K562 treated with DMSO at 1 percent for 24 hours (cell line): Measurements from ENCODE around the gene COL7A1. TPM values are rescaled to one million over a fixed set of nuclear protein-coding genes. Genes with fewer than 3 reads are reported as not detected.

ENCODE experiments used
- total RNA-seq: library from RNA; unstranded; fragments of 300-600 nt; gene quantifications from 2 replicates; pipeline ENCODE4 v1.2.3, GENCODE V29; 2022; ENCODE audit warnings: low read depth; ENCODE audit not compliant: insufficient read depth

COL7A1 gene
- total RNA-seq = 1.1 and 1.5 TPM in 2 replicates

GRCh38 chr3:48595075-48595525 lies at the start of gene COL7A1:
COL7A1 (minus strand) TSS chr3:48595329; CDS start chr3:48595159, 170 bp downstream.

DNA sequence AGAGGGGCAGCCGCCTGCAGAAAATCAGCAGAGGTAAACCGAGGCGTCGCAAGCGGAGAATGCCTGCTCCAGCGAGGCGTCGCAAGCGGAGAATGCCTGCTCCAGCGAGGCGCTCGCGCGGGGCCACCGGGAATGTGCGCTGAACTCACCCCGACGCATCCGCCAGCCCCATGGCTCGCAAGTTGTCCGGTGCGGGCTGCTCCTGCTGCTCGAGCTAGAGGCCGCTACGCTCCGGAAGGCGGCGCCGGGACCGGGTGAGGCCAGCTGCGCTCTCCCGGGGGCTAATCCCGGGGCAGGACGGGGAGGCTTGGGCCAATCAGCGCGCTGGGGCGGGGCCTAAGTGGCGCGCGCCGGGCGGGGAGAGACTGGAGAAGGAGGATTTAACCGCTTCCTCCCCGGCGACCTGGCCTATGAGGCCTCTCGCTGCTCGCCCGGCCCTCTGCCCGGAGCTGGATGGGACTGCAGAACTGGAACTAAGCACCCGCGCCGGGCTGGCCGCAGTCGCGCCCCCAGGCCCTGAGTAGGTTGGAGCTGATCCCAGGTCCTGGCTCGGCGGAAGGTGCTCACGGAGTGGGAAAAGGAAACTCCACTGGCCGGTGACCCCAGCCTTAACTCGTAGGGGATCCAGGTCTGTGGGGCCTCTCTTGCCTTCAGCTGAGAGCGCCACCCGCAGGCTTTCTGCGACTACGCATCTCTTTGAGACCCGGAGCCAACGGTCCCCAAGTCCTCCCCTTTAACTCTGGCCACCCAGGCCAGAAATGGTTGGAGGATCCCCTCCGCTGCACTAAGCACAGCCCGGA lies 40.3 kb upstream of the COL7A1 start, which contains the start of gene SLC26A6:
Gene SLC26A6, minus strand, starts transcription at position 240 of the 800 bp plus-strand sequence. Its CDS starts 68 bp downstream, at position 172.

GRCh38 chr3:48621461-48621869 lies 26.3 kb upstream of the COL7A1 start, which contains the start of gene TMEM89:
TMEM89 (minus strand) TSS chr3:48621769; CDS start chr3:48621756, 13 bp downstream.

GRCh38 chr3:48609088-48610005 lies 14.2 kb upstream of the COL7A1 start, which contains the start of gene UQCRC1:
UQCRC1 (minus strand) TSS chr3:48609646; CDS start chr3:48609620, 26 bp downstream.

DNA sequence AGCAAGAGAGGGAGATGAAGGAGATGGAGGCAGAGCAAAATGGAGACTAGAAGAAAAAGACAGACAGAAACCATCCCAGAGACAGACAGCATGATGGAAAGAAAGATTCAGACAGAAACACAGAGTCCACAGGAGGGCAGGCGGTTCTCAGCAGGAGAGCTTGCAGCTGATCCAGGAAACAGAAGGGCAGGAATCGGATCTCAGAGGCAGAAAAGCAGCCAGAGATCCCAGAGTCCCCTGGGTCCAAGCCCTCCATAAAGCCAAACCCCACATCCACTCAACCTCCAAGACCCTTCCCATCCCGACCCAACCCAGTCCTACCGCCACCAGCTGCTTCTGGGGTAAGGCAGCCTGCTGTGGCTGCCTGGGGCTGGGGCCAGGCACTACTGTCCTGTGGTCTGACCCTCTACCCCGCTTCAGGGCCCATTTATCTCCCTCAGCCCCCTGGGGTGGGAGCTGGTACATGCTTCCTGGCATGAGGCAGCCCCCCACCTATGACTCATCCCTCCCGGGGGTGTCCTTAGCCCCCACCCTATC lies 31.7 kb downstream of the COL7A1 start, which contains the start of gene UCN2:
Gene UCN2, minus strand, starts transcription at position 400 of the 537 bp plus-strand sequence. CDS start 657 bp downstream, outside the sequence.

GRCh38 chr3:48556796-48557626 lies 38.1 kb downstream of the COL7A1 start, which contains the start of gene PFKFB4:
PFKFB4 (minus strand) TSS chr3:48556803; CDS start chr3:48556777, 26 bp downstream.

Other genes with a start within 250 kb of the COL7A1 start
- gene FBXW12, start 223.1 kb downstream of the COL7A1 start, total RNA-seq = not detected in 2 replicates
- 10.6 and 20.6 TPM in 2 replicates for gene PLXNB1, start 165.2 kb downstream of the COL7A1 start, total RNA-seq
- 11.3 and 13.1 TPM in 2 replicates for gene CCDC51, start 155.2 kb downstream of the COL7A1 start, total RNA-seq
- 140 and 171 TPM in 2 replicates for gene TMA7, start 155.1 kb downstream of the COL7A1 start, total RNA-seq
- gene ATRIP, start 148.6 kb downstream of the COL7A1 start, total RNA-seq = 7.0 and 7.4 TPM in 2 replicates
- 122 and 130 TPM in 2 replicates for gene SHISA5, start 91.2 kb downstream of the COL7A1 start, total RNA-seq
- 11.1 and 11.2 TPM in 2 replicates for gene PFKFB4, start 38.5 kb downstream of the COL7A1 start, total RNA-seq
- gene UCN2, start 31.5 kb downstream of the COL7A1 start, total RNA-seq = not detected in 2 replicates
- 313 and 317 TPM in 2 replicates for gene UQCRC1, start 14.3 kb upstream of the COL7A1 start, total RNA-seq
- not detected in 2 replicates for gene TMEM89, start 26.4 kb upstream of the COL7A1 start, total RNA-seq
- gene SLC26A6, start 40.1 kb upstream of the COL7A1 start, total RNA-seq = 21.8 and 28.5 TPM in 2 replicates
- 1.7 and 2.1 TPM in 2 replicates for gene CELSR3, start 67.6 kb upstream of the COL7A1 start, total RNA-seq
- gene NCKIPSD, start 90.6 kb upstream of the COL7A1 start, total RNA-seq = 25.6 and 27.7 TPM in 2 replicates
- gene IP6K2, start 121.9 kb upstream of the COL7A1 start, total RNA-seq = 56.1 and 62.7 TPM in 2 replicates